ENCODE results near the gene SEMA5A.

The SEMA5A gene

DNA sequence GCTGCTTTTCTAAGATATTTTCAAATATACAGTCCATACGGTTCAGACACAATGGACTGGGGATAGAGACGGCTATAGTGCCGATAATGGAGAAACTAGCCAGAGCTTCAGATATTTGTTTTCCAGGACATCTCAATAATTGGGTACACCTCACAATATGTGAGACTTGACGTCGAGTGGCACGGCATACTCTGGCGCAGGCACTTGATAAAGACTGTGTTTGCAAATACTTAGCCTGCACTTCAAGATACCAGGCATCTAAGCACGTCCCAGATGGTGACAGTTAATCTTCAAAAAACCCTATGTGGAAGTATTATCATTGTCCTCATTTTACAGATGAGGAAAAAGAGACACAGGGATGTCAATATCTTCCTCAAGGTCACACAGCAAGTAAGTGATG is 48.5 kb downstream of the SEMA5A start:
- H3K36me3 ChIP-seq = no peaks in the 10 kb centered on the region
- no peak overlapping the region for H3K27ac ChIP-seq
- no peaks in the 10 kb centered on the region for H3K27me3 ChIP-seq
- H3K9me3 ChIP-seq = no peaks in the 10 kb centered on the region
- no peak overlapping the region for H3K4me3 ChIP-seq (ENCODE audit: low read depth in 1 of 2, low read length in 1 of 2)
- TF ChIP-seq, protein P1, sequence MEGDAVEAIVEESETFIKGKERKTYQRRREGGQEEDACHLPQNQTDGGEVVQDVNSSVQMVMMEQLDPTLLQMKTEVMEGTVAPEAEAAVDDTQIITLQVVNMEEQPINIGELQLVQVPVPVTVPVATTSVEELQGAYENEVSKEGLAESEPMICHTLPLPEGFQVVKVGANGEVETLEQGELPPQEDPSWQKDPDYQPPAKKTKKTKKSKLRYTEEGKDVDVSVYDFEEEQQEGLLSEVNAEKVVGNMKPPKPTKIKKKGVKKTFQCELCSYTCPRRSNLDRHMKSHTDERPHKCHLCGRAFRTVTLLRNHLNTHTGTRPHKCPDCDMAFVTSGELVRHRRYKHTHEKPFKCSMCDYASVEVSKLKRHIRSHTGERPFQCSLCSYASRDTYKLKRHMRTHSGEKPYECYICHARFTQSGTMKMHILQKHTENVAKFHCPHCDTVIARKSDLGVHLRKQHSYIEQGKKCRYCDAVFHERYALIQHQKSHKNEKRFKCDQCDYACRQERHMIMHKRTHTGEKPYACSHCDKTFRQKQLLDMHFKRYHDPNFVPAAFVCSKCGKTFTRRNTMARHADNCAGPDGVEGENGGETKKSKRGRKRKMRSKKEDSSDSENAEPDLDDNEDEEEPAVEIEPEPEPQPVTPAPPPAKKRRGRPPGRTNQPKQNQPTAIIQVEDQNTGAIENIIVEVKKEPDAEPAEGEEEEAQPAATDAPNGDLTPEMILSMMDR (IDR thresholded peaks at IDR 0.05) = no peak
- H3K4me1 ChIP-seq (ENCODE audit: control insufficient read depth in 1 of 2, insufficient read depth in 1 of 2, low read depth in 1 of 2, low read length in 1 of 2) = no peaks in the 10 kb centered on the region

DNA sequence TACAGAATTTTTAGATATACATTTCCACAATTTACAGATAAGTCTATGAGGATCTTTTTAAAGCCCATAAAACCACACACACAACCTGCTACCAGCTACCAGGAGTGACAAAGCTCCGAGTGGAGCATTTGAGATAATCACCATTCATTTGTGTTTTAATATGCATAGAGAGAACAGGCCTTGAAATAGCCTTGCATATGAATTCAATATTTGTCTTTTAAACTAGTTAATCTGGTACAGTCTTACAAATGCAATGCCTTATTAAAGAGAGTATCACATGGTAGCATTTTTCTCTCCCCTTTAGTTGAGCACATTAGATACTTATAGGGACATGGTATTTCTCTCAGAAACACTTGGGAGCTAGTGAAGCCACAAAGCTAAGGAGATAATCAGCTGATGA is 49.1 kb downstream of the SEMA5A start:
- no peaks in the 10 kb centered on the region for H3K27me3 ChIP-seq
- H3K36me3 ChIP-seq = no peaks in the 10 kb centered on the region
- no peaks in the 10 kb centered on the region for H3K9me3 ChIP-seq
- H3K4me1 ChIP-seq (ENCODE audit: control insufficient read depth in 1 of 2, insufficient read depth in 1 of 2, low read depth in 1 of 2, low read length in 1 of 2) = no peaks in the 10 kb centered on the region
- TF ChIP-seq, protein P1 (IDR thresholded peaks at IDR 0.05) = no peak
- H3K4me3 ChIP-seq (ENCODE audit: low read depth in 1 of 2, low read length in 1 of 2) = no peak overlapping the region
- no peak overlapping the region for H3K27ac ChIP-seq

DNA sequence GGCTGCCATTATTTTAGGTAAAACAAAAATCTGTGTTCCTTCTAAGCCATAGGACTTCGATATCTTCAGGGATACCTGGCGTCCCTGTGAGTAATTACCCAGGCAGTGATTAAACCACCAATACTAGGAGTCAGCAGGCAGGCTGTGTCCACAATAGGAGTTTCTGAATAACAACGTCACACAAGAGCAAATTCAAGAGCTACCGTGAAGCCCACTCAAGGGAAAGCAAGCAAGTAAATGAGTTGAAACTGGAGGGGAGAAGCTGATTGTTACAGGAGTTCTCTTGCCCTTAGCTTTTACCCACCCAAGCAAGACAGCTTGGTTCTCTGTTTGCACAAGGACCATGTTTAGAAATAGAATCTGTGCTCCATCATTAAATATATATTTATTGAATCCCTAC is 50.8 kb downstream of the SEMA5A start:
- Histone ChIP-seq H3K27me3 (no peaks in the 10 kb centered on the region), H3K9me3 (no peaks in the 10 kb centered on the region)

DNA sequence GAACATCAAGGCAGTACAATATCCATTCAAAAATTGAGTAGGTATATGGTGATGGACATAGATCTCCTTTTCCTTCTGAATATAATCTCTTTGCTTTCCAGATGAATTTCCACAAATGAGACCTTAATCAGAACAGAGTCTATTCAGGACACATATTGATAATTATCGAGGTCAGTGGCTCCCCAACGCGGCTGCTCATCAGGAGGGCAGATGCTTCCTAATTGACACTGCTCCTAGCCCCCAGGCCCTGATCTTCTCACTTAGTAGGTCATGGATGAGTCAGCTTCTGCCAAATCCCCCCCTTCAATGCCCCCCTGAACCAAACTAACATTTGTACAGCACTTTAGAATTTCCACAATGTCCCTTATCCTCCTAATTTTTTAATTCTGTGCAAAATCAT is 51.6 kb downstream of the SEMA5A start:
- no peaks in the 10 kb centered on the region for H3K9me3 ChIP-seq
- H3K27ac ChIP-seq = no peak overlapping the region
- no peaks in the 10 kb centered on the region for H3K4me1 ChIP-seq (ENCODE audit: control insufficient read depth in 1 of 2, insufficient read depth in 1 of 2, low read depth in 1 of 2, low read length in 1 of 2)
- no peaks in the 10 kb centered on the region for H3K27me3 ChIP-seq
- H3K4me3 ChIP-seq (ENCODE audit: low read depth in 1 of 2, low read length in 1 of 2) = no peak overlapping the region
- TF ChIP-seq, protein P1 (IDR thresholded peaks at IDR 0.05) = no peak
- H3K36me3 ChIP-seq = no peaks in the 10 kb centered on the region

More for the DNA sequence above, 50.8 kb downstream of the SEMA5A start:
- TF ChIP-seq, protein P1 (IDR thresholded peaks at IDR 0.05) = no peak
- H3K27ac ChIP-seq = no peak overlapping the region
- no peak overlapping the region for H3K4me3 ChIP-seq (ENCODE audit: low read depth in 1 of 2, low read length in 1 of 2)
- no peaks in the 10 kb centered on the region for H3K36me3 ChIP-seq
- no peaks in the 10 kb centered on the region for H3K4me1 ChIP-seq (ENCODE audit: control insufficient read depth in 1 of 2, insufficient read depth in 1 of 2, low read depth in 1 of 2, low read length in 1 of 2)

DNA sequence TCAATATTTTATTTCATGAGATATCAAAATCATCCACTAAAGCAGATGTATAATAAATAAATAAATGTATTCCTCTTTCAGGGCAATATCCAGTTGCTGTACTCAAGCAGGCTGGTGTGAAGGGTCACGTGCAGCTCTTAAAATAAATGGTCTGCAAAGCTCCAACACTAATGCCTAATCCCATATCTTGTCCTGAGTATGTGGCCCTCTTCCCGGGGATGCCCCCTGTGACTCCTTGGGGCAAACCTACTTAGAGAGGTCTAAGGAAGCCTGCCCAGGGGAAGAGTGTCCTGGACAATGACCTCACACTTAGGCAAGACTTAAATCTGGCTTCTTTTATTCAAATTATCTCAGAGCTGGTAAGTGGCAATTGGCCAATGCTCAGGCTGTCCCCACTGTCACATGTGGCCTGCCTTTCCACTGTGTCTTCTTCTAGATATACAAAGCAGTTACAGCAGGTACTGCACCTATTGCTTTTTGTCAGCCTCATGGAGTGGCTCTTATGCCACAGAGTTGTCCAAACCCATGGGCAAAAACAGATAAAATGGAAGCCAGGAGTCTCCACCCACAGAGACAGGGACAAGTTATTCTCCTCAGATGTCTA is 55.3 kb downstream of the SEMA5A start:
- no peaks in the 10 kb centered on the region for H3K27me3 ChIP-seq
- no peaks in the 10 kb centered on the region for H3K4me1 ChIP-seq (ENCODE audit: control insufficient read depth in 1 of 2, insufficient read depth in 1 of 2, low read depth in 1 of 2, low read length in 1 of 2)
- H3K4me3 ChIP-seq (ENCODE audit: low read depth in 1 of 2, low read length in 1 of 2) = no peak overlapping the region
- H3K27ac ChIP-seq = no peak overlapping the region
- TF ChIP-seq, protein P1 (IDR thresholded peaks at IDR 0.05) = no peak
- H3K36me3 ChIP-seq = no peaks in the 10 kb centered on the region
- H3K9me3 ChIP-seq = no peaks in the 10 kb centered on the region

DNA sequence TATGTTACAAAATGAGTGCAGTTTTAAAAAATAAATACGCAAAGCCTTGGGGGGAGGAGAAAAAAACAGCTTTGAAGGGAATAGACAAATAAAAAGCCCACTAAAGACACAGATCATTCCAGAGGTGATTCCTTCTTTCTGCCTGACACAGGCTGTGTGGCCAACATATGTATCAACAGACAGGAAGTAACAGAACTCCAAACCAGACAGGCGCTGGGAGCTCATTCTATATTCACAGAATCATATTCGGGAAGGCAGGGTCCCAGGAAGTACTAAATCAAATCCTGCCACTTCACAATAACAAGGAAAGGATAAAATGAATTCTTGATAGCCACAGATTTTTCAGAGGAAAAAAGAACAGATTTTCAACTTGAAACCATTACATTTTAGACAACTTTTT is 62.1 kb downstream of the SEMA5A start:
- Histone ChIP-seq H3K4me3 (ENCODE audit: low read depth in 1 of 2, low read length in 1 of 2) (no peak overlapping the region), H3K27me3 (no peaks in the 10 kb centered on the region), H3K4me1 (ENCODE audit: control insufficient read depth in 1 of 2, insufficient read depth in 1 of 2, low read depth in 1 of 2, low read length in 1 of 2) (no peaks in the 10 kb centered on the region), H3K27ac (no peak overlapping the region), H3K9me3 (no peaks in the 10 kb centered on the region), H3K36me3 (no peaks in the 10 kb centered on the region)
- TF ChIP-seq, protein P1 (IDR thresholded peaks at IDR 0.05) = no peak

Measured in neutrophil (primary cell).